ENCODE measurements around the gene RFC5.
"Not testable (repeated sequence)": the region's sequence is repeated elsewhere in the genome, so short reads cannot be mapped to it uniquely, and the experiment has no call there.

RFC5 gene

GRCh38 chr12:118070650-118071049, 54.1 kb downstream of the RFC5 start:
- no peak for DNase-seq (ENCODE audit: low spot score in 2 of 2)
- Mint-ChIP-seq H3K9me3 (no peaks in the 10 kb centered on the region), H3K4me3 (no peak overlapping the region), H3K36me3 (no peaks in the 10 kb centered on the region), H3K27ac (no peak overlapping the region), H3K4me1 (peaks cover 3% of the 10 kb centered on the region)
- ATAC-seq: no peak

DNA sequence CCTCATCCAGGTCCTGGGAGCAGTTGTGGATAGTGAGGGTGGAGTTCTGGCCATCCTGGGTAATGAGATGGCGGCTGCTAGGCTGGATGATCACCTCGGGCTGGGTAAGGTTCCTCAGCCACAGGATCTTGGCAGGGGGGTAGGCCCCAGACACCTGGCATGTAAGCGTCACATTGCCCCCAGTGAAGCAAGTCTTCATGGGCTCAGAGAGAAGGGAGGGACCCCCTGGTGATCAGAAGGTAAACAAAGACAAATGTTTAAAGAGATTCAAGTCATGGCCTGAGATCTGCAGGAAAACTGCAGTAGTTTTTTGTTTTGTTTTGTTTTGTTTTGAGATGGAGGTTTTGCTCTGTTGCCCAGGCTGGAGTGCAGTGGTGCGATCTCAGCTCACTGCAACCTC, 57.3 kb downstream of the RFC5 start:
- Mint-ChIP-seq H3K27ac (no peak overlapping the region), H3K36me3 (no peaks in the 10 kb centered on the region), H3K4me3 (no peak overlapping the region), H3K4me1 (no peaks in the 10 kb centered on the region), H3K9me3 (no peaks in the 10 kb centered on the region)
- DNase-seq (ENCODE audit: low spot score in 2 of 2) (no peak), ATAC-seq (no peak)

- not testable (repeated sequence) for ATAC-seq; H3K9me3 Mint-ChIP-seq; DNase-seq (ENCODE audit: low spot score in 2 of 2); H3K4me1 Mint-ChIP-seq; H3K36me3 Mint-ChIP-seq; H3K27ac Mint-ChIP-seq; H3K4me3 Mint-ChIP-seq
These were observed 65.0 kb downstream of the RFC5 start for GRCh38 chr12:118081521-118081920.
